GM13976 (cell line): ENCODE measurements around the gene KLHL29.

Source experiments
- DNase-seq: peaks from one replicate; pipeline ENCODE4 v3.0.0; 2012; ENCODE audit warnings: low spot score
- in situ Hi-C: fragments of 300-500 bp; cut with MboI; formaldehyde crosslinking; loops from one replicate; pipeline ENCODE4 v1.12.0; 2022; ENCODE audit warnings: low sequenced_read_pairs, mixed read lengths, inconsistent platforms; ENCODE audit not compliant: unreplicated experiment
- TF ChIP-seq, protein P1 (sequence below): IDR thresholded peaks from 2 replicates; pipeline ENCODE4 v1.5.1; 2012; ENCODE audit warnings: borderline replicate concordance, mild to moderate bottlenecking; ENCODE audit not compliant: insufficient read depth; ENCODE audit errors: extremely low read depth, missing control alignments, control extremely low read depth

Gene KLHL29

DNA sequence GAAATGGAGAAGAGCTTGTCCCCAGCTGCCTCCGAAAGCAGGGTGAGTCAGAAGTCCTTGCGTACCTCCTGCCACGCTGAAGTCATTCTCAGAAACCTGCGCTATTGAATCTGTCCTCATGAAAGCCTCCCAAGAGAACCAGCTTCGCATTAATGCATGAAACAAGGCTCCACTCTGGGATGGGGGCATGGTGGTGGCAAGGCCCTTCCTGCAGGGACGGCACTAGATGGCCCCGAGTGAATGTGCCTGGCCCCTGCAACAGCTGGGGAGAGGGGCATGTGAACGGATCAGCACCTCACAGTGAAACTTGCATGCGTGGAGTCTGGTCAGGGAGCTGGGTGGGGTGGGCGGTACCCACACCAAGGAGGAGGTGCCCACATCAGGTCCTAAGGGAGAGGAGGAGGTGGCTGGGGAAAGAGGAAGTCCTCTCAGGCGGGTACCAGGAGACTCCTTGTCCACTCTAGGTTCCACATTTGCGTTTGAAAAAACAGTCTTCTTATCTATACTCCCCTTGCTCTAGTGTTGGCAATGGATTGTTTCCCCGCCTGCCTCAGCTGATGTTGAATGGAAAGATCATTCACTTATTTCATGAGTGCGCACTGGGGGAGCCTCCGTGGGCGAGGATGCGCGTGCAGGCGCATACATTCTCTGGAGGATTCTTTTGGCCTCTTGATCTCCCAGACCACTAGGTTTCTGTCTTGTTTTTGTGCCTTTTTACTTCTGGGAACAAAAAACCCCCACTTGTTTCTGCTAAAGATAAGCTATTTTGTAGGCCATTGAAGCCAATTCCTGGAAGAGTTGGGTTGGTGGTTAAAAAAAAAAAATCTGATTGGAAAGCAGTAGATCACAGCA lies 104.7 kb downstream of the KLHL29 start:
- TF ChIP-seq, protein P1, sequence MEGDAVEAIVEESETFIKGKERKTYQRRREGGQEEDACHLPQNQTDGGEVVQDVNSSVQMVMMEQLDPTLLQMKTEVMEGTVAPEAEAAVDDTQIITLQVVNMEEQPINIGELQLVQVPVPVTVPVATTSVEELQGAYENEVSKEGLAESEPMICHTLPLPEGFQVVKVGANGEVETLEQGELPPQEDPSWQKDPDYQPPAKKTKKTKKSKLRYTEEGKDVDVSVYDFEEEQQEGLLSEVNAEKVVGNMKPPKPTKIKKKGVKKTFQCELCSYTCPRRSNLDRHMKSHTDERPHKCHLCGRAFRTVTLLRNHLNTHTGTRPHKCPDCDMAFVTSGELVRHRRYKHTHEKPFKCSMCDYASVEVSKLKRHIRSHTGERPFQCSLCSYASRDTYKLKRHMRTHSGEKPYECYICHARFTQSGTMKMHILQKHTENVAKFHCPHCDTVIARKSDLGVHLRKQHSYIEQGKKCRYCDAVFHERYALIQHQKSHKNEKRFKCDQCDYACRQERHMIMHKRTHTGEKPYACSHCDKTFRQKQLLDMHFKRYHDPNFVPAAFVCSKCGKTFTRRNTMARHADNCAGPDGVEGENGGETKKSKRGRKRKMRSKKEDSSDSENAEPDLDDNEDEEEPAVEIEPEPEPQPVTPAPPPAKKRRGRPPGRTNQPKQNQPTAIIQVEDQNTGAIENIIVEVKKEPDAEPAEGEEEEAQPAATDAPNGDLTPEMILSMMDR = no peak
- no peak for DNase-seq
- in situ Hi-C loops = no loop called here

DNA sequence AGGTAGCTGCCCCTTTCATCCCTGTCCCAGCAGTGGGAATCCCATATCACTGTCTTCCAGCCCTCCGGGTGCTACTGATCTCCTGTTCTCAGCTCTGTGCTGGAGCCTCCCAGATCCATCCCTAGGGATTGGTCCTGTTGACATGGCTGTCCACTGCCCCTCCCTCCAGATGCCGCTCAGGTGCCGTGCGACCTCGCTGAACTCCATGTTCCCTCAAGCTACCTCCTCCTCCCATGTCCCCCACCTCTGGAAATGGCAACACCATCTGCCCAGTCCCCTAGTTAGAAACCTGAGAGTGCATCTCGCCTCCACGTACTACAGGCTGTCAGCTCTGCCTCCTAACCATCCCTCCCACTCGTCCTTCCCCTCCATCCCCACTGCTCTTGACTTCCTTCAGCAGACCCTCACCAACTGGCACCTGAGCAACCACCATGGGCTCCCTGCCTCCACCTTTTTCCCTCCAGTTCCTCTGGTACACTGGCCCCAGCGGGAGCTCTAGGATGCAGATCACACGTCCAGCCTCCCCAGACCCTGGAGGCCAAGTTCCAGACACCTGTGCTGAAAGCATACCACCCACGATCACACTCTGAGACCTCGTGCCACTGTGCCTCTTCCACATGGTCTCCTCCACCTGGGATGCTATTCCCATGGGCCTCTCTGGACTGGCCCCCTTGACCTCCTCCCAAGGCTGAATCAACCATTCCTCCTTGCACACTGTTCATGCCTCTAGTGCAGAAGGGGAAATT lies 106.8 kb downstream of the KLHL29 start:
- in situ Hi-C loops = no loop called here
- DNase-seq = no peak

DNA sequence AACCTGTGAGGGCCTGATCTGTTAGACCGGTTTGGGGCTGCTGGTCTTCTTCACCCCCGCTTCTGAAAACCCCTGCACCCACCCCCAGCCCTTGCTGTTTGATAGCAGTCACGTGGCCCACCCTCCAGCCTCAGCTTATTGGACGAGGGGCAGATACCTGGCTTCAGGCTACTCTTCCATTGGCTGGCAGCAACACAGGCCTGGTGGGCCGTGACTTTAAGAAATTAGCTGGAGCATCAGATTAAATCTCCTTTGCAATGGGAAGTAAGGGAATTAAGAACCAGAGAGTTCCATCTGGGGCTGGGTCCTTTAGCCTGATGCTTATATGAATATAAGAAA lies 107.3 kb downstream of the KLHL29 start:
- DNase-seq = no peak
- in situ Hi-C loops = no loop called here
- TF ChIP-seq, protein P1 = no peak

More for the DNA sequence above, 106.8 kb downstream of the KLHL29 start:
- TF ChIP-seq, protein P1 = no peak

DNA sequence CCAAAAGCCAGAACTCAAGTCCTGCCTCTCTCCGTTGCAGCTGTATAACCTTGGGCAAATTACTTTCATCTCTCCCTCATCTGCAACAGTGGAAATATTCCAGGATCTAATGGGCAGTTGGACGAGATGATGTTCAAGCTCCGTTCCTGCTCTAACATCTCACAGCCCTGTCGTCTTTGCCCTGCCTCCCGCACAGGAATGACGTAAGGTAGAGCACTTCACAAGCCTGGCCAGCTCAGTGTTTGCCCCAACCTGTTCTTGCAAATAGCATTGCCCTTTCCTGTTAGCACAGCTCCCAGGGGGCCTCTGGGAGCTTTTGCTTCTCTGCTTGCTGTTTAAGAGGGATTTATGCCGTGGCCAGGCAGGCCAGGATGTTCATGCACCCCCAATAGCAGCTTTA lies 107.9 kb downstream of the KLHL29 start:
- no peak for DNase-seq
- in situ Hi-C loops = no loop called here

DNA sequence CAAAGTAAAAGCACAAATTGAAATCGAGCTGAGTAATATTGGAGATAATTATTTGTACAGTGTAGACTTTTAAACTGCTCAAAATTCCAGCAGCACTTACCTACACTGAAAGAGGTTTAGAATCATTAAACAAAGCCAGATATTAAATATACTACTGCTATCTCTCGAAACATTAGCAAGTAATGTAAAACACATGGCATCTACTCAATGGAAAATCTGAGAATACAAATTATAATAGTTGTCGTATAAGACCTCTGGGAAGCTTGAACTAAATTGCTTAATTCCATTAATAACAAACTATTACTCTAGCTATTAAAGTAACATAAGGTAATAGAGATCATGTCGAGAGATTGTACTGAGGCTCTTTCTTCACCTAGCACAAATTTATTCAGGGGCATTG lies 108.9 kb downstream of the KLHL29 start:
- in situ Hi-C loops = no loop called here
- TF ChIP-seq, protein P1 = no peak

More for the DNA sequence above, 107.9 kb downstream of the KLHL29 start:
- TF ChIP-seq, protein P1 = no peak

DNA sequence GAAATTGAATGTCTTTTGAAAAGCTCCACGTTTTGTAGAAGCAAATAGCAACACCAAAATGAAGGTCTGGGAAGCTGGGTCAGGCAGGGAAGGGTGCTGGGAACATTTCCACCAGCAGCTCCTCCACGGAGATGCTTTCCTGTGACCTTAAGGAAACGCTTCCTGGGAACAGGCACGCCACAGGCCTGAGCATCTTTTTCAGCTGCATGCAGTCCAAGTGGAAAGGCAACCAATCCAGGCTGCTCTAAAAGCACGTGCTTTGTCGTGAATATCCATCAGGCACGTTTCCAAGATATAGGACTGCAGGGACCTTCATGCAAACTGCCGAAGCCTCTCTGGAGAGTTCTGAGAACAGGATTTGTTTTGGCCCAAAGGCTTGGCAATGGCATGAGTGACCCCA lies 109.3 kb downstream of the KLHL29 start:
- no peak for DNase-seq
- in situ Hi-C loops = no loop called here
- TF ChIP-seq, protein P1 = no peak

More for the DNA sequence above, 108.9 kb downstream of the KLHL29 start:
- DNase-seq = no peak
